Forelimb muscle (tissue), 1 donor: ENCODE data around the gene TAF1. TPM values are rescaled to one million over a fixed set of nuclear protein-coding genes. Genes with fewer than 3 reads are reported as not detected.
"Not testable (repeated sequence)": the region's sequence is repeated elsewhere in the genome, so short reads cannot be mapped to it uniquely, and the experiment has no call there.

Experiments
- DNase-seq: peaks from one replicate; pipeline ENCODE4 v3.0.0-alpha.2; 2013; ENCODE audit warnings: low read depth
- polyA plus RNA-seq: library from polyadenylated mRNA; unstranded; fragments of 120-200 nt; gene quantifications from one replicate; pipeline ENCODE4 v1.2.1, GENCODE V29; 2013; ENCODE audit not compliant: insufficient read length

The TAF1 gene, protein sequence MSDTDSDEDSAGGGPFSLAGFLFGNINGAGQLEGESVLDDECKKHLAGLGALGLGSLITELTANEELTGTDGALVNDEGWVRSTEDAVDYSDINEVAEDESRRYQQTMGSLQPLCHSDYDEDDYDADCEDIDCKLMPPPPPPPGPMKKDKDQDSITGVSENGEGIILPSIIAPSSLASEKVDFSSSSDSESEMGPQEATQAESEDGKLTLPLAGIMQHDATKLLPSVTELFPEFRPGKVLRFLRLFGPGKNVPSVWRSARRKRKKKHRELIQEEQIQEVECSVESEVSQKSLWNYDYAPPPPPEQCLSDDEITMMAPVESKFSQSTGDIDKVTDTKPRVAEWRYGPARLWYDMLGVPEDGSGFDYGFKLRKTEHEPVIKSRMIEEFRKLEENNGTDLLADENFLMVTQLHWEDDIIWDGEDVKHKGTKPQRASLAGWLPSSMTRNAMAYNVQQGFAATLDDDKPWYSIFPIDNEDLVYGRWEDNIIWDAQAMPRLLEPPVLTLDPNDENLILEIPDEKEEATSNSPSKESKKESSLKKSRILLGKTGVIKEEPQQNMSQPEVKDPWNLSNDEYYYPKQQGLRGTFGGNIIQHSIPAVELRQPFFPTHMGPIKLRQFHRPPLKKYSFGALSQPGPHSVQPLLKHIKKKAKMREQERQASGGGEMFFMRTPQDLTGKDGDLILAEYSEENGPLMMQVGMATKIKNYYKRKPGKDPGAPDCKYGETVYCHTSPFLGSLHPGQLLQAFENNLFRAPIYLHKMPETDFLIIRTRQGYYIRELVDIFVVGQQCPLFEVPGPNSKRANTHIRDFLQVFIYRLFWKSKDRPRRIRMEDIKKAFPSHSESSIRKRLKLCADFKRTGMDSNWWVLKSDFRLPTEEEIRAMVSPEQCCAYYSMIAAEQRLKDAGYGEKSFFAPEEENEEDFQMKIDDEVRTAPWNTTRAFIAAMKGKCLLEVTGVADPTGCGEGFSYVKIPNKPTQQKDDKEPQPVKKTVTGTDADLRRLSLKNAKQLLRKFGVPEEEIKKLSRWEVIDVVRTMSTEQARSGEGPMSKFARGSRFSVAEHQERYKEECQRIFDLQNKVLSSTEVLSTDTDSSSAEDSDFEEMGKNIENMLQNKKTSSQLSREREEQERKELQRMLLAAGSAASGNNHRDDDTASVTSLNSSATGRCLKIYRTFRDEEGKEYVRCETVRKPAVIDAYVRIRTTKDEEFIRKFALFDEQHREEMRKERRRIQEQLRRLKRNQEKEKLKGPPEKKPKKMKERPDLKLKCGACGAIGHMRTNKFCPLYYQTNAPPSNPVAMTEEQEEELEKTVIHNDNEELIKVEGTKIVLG (N-terminal part only)
- 25.0 TPM for polyA plus RNA-seq

- DNase-seq = peak; percentile 91
Observed at GRCh38 chrX:71365875-71366673, at the start of gene TAF1. TAF1 (plus strand) TSS chrX:71366357; CDS start chrX:71366375, 18 bp downstream.

- DNase-seq = not testable (repeated sequence)
Observed at GRCh38 chrX:71316959-71317358, 49.2 kb upstream of the TAF1 start.

DNA sequence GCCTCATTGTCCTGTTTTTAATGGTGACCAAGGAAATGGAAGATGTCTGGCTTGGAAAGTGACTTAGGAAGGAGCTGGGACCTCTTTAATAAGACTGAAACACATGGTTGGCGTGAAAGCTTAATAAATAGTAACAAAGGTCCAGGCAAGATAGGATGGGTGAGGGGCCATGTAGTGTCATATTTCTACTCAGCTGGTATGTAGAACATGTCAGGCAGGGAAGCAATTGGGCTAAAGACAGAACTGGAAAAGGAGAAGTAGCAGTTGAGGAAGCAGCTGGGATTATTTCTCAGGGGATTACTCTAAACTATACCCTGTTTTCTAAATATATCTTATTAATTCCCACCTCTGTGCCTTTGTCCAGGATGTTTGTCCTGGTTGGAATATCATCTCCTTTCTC is 46.0 kb upstream of the TAF1 start:
- DNase-seq = no peak

DNA sequence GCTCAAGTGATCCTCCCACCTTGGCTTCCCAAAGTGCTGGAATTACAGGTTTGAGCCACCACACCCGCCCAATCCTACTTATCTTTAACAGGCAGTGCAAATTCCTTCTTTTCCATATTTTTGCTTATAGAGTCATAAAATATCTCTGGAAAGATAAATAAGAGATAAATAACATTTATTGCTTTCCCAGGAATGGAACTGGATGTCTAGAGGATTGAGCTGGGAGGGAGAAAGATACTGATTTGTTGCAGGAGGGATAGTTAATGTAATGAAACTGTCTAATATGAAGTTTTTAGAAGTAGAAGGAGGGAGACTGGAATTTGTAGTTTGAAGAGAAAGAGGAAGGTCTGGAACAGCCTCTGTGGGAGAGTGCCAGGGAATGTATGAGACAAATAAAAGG is 44.4 kb upstream of the TAF1 start:
- no peak for DNase-seq

DNA sequence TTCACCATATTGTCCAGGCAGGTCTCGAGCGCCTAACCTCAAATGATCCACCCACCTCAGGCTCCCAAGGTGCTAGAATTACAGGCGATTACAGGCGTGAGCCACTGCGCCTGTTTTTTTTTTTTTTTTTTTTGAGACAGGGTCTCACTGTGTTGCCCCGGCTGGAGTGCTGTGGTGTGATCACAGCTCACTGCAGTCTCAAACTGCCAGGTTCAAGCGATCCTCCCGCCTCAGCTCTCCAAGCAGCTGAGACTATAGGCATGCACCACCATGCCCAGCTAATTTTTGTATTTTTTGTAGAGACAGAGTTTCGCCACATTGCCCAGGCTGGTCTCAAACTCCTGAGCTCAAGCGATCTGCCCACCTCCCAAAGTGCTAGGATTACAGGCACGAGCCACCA is 41.7 kb upstream of the TAF1 start:
- not testable (repeated sequence) for DNase-seq

DNA sequence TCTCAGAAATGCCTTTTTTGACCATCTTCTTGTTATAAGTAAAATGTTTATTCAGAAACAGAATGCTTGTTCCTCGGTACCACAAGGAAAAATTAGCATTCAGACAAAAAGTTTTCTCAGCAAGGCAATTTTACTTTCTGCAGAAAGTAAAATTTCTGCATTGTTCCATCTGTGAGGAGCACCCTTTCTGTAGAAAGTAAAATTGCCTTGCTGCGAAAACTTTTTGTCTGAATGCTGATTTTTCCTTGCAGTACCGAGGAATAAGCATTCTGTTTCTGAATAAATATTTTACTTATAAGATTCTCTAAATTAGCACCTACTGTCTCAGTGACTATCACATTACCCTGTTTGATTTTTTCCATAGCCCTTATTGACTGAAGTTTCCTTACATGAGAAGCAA is 39.8 kb upstream of the TAF1 start:
- no peak for DNase-seq

DNA sequence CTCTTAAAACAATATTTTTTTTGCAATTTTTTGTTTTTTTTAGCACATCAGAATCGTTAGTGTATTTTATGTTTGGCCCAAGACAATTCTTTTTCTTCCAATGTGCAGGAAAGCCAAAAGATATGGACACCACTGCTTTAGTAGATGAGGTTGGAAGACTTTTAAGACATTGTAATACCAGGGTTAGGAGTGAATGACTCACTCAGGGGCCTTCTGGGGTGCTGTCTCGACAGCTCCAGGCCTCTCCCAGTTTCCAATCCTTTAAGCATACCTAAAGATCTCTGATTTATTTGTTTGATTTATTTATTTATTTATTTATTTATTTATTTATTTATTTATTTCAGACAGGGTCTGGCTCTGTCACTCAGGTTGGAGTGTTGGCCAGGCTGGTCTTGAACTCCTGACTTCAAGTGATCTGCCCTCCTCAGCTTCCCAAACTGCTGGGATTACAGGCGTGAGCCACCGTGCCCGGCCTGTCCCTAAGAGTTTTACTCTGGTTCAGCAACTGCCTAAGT is 16.9 kb upstream of the TAF1 start:
- DNase-seq = not testable (repeated sequence)

DNA sequence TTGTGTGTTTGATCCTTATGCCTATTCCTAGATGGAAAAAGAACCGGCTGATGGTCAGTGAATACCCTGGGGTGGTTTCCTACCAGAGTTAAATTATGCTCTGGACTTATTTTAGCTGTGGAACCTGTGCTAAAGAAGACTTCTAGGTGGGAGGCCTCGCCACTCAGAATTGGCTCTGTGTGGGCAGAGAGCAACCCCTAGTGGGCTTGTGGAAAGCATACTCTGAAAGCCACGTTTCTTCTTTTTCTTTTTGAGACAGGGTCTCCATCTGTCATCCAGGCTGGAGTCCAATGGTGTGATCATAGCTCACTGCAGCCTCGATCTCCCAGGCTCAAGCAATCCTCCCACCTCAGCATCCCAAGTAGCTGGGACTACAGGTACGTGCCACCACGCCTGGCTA is 16.3 kb upstream of the TAF1 start:
- not testable (repeated sequence) for DNase-seq

GRCh38 chrX:71352439-71352838 is 13.7 kb upstream of the TAF1 start:
- DNase-seq = not testable (repeated sequence)

DNA sequence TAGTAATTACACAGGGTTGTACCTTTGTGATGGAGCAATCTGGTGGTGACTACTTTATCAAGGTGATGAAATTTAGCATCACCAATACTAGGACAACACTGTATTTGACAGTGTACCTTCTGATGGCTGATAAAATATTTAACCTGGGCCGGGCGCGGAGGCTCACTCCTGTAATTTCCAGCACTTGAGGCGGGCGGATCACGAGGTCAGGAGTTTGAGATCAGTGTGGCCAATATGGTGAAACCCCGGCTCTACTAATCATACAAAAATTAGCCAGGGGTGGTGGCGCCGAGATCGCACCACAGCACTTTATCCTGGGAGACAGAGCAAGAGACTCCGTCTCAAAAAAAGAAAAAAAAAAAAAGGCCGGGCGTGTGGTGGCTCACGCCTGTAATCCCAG is 1.9 kb upstream of the TAF1 start:
- no peak for DNase-seq

- DNase-seq = no peak
Observed at GRCh38 chrX:71365356-71365874, 742 bp upstream of the TAF1 start.

- no peak for DNase-seq
Observed at GRCh38 chrX:71366674-71367256, 608 bp downstream of the TAF1 start.

- DNase-seq = no peak
Observed at GRCh38 chrX:71367396-71367795, 1.2 kb downstream of the TAF1 start.

GRCh38 chrX:71372388-71372787 is 6.2 kb downstream of the TAF1 start:
- no peak for DNase-seq

DNA sequence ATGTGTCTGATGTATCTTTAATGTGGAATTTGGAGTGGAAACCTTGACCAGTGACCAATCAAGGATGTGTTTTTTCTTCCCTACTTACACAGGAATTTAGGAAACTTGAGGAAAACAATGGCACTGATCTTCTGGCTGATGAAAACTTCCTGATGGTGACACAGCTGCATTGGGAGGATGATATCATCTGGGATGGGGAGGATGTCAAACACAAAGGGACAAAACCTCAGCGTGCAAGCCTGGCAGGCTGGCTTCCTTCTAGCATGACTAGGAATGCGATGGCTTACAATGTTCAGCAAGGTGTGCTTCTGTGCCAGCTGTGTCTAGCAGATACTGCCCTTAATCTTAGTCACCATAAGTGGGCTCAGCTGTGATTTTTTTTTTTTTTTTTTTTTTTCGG is 12.6 kb downstream of the TAF1 start:
- DNase-seq = no peak

DNA sequence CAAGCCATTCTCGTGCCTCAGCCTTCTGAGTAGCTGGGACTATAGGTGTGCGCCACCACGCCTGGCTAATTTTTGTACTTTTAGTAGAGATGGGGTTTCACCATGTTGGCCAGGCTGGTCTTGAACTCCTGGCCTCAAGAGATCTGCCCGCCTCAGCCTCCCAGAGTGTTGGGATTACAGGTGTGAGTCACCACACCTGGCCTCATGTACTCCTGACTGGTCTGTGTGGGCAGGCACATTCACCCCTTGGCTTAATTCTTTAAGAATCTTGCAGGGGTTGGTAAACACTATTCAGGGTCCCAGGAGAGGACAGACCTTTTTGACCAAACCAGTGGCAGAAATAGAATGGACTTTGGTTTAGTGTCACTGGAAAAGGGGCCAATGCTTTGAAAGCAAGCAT is 25.6 kb downstream of the TAF1 start:
- DNase-seq = not testable (repeated sequence)

DNA sequence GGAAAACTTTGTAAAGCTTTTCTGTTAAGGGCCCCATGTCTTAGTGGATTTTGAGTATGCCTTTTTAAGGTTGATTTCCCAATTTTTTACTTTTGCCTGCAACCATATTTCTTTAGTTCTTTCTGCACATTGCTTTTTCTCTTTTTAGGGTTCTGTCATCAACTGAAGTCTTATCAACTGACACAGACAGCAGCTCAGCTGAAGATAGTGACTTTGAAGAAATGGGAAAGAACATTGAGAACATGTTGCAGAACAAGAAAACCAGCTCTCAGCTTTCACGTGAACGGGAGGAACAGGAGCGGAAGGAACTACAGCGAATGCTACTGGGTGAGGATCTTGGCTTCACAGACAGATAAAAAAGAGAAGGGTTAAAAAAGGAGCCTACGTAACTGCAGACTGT is 27.8 kb downstream of the TAF1 start:
- no peak for DNase-seq

- no peak for DNase-seq
Observed at GRCh38 chrX:71396576-71396975, 30.4 kb downstream of the TAF1 start.

- DNase-seq = no peak
Observed at GRCh38 chrX:71400710-71401109, 34.6 kb downstream of the TAF1 start.

DNA sequence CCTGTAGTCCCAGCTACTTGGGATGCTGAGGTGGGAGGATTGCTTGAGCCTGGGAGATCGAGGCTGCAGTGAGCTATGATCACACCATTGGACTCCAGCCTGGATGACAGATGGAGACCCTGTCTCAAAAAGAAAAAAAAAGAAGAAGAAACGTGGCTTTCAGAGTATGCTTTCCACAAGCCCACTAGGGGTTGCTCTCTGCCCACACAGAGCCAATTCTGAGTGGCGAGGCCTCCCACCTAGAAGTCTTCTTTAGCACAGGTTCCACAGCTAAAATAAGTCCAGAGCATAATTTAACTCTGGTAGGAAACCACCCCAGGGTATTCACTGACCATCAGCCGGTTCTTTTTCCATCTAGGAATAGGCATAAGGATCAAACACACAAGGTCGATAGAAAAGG is 50.1 kb downstream of the TAF1 start:
- not testable (repeated sequence) for DNase-seq
